GM23338 (cell line): ENCODE results near the gene SLC35A5.

Experiments
- CREB1 ChIP-seq: fragments of 250-450 bp; sonication (Bioruptor Pico); IDR thresholded peaks from 2 replicates; pipeline ENCODE4 v1.5.0; 2020; ENCODE audit warnings: low read depth, mild to moderate bottlenecking, moderate library complexity
- CTCF ChIP-seq, 2 experiments: fragments of 200-600 bp in 1 of 2; sonication (generic) in 1 of 2; conservative IDR thresholded peaks; 2 replicates each; pipeline versions ENCODE4 v1.5.1 to v1.6.1; 2016 to 2017; ENCODE audit warnings: antibody characterized with exemption in 2 of 2, low read depth in 2 of 2, mild to moderate bottlenecking in 2 of 2, moderate library complexity in 1 of 2
- EZH2 ChIP-seq: fragments of 200-600 bp; sonication (generic); IDR thresholded peaks from one replicate; pipeline ENCODE4 v1.8.0; 2017; ENCODE audit warnings: antibody characterized with exemption, mild to moderate bottlenecking, low read depth; ENCODE audit not compliant: unreplicated experiment
- EZH2phosphoT487 ChIP-seq: fragments of 200-600 bp; sonication (generic); IDR thresholded peaks from one replicate; pipeline ENCODE4 v1.8.1; 2018; ENCODE audit warnings: antibody characterized with exemption; ENCODE audit not compliant: unreplicated experiment
- JUNB ChIP-seq: IDR thresholded peaks from one replicate; pipeline ENCODE4 v1.6.1; 2016; ENCODE audit warnings: antibody characterized with exemption; ENCODE audit not compliant: unreplicated experiment
- NANOG ChIP-seq: IDR thresholded peaks from 2 replicates; pipeline ENCODE4 v1.6.1; 2016; ENCODE audit warnings: antibody characterized with exemption, borderline replicate concordance
- POLR2AphosphoS5 ChIP-seq: IDR thresholded peaks from 2 replicates; pipeline ENCODE4 v1.6.1; 2016; ENCODE audit warnings: antibody characterized with exemption, low read depth
- STAT1 ChIP-seq: IDR thresholded peaks from one replicate; pipeline ENCODE4 v1.6.1; 2016; ENCODE audit warnings: antibody characterized with exemption; ENCODE audit not compliant: unreplicated experiment
- ZNF114 ChIP-seq: fragments of 250-450 bp; sonication (Bioruptor Pico); IDR thresholded peaks from 2 replicates; pipeline ENCODE4 v1.5.0; 2020; ENCODE audit warnings: mild to moderate bottlenecking, moderate library complexity
- ZNF331 ChIP-seq: fragments of 250-450 bp; sonication (Bioruptor Pico); IDR thresholded peaks from 2 replicates; pipeline ENCODE4 v1.5.0; 2020; ENCODE audit warnings: low read depth, mild to moderate bottlenecking, moderate library complexity
- ZNF462 ChIP-seq: fragments of 250-450 bp; sonication (Bioruptor Pico); IDR thresholded peaks from 2 replicates; pipeline ENCODE4 v1.5.0; 2020; ENCODE audit warnings: mild to moderate bottlenecking, moderate library complexity
- TF ChIP-seq, protein P1 (sequence below): IDR thresholded peaks from one replicate; pipeline ENCODE4 v1.6.1; 2018; ENCODE audit warnings: antibody characterized with exemption; ENCODE audit not compliant: unreplicated experiment
- TF ChIP-seq, protein P2 (sequence below): IDR thresholded peaks from 2 replicates; pipeline ENCODE4 v1.6.1; 2016; ENCODE audit warnings: antibody characterized with exemption

GRCh38 chr3:112598731-112599130, 36.9 kb downstream of the SLC35A5 start:
- no peak for TF ChIP-seq CTCF (conservative IDR thresholded peaks at IDR 0.05; ENCODE audit: low read depth in 2 of 2)
- no peak for TF ChIP-seq POLR2AphosphoS5
- no peak for TF ChIP-seq JUNB
- TF ChIP-seq, protein P1, sequence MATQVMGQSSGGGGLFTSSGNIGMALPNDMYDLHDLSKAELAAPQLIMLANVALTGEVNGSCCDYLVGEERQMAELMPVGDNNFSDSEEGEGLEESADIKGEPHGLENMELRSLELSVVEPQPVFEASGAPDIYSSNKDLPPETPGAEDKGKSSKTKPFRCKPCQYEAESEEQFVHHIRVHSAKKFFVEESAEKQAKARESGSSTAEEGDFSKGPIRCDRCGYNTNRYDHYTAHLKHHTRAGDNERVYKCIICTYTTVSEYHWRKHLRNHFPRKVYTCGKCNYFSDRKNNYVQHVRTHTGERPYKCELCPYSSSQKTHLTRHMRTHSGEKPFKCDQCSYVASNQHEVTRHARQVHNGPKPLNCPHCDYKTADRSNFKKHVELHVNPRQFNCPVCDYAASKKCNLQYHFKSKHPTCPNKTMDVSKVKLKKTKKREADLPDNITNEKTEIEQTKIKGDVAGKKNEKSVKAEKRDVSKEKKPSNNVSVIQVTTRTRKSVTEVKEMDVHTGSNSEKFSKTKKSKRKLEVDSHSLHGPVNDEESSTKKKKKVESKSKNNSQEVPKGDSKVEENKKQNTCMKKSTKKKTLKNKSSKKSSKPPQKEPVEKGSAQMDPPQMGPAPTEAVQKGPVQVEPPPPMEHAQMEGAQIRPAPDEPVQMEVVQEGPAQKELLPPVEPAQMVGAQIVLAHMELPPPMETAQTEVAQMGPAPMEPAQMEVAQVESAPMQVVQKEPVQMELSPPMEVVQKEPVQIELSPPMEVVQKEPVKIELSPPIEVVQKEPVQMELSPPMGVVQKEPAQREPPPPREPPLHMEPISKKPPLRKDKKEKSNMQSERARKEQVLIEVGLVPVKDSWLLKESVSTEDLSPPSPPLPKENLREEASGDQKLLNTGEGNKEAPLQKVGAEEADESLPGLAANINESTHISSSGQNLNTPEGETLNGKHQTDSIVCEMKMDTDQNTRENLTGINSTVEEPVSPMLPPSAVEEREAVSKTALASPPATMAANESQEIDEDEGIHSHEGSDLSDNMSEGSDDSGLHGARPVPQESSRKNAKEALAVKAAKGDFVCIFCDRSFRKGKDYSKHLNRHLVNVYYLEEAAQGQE, result no peak
- TF ChIP-seq EZH2, result no peak
- TF ChIP-seq EZH2phosphoT487, result no peak
- TF ChIP-seq CREB1, result no peak
- no peak for TF ChIP-seq ZNF331 (CRISPR knock-in tag)
- TF ChIP-seq ZNF114 (CRISPR knock-in tag), result no peak
- no peak for TF ChIP-seq NANOG
- TF ChIP-seq, protein P2, sequence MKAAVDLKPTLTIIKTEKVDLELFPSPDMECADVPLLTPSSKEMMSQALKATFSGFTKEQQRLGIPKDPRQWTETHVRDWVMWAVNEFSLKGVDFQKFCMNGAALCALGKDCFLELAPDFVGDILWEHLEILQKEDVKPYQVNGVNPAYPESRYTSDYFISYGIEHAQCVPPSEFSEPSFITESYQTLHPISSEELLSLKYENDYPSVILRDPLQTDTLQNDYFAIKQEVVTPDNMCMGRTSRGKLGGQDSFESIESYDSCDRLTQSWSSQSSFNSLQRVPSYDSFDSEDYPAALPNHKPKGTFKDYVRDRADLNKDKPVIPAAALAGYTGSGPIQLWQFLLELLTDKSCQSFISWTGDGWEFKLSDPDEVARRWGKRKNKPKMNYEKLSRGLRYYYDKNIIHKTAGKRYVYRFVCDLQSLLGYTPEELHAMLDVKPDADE, result no peak
- no peak for TF ChIP-seq STAT1
- no peak for TF ChIP-seq ZNF462 (CRISPR knock-in tag)
